HUES64 (cell line): ENCODE results near the gene SOHLH1. TPM values are rescaled to one million over a fixed set of nuclear protein-coding genes. Genes with fewer than 3 reads are reported as not detected.

Source experiments
- H3K27ac ChIP-seq: 2 replicates; pipeline ENCODE4 v1.7.0; 2013; ENCODE audit warnings: low read depth, low read length, inconsistent platforms
- H3K27me3 ChIP-seq: 2 replicates; pipeline ENCODE4 v1.6.1; 2013; ENCODE audit warnings: mild to moderate bottlenecking, low read length; ENCODE audit not compliant: insufficient read depth
- H3K36me3 ChIP-seq: 2 replicates; pipeline ENCODE4 v1.6.1; 2013; ENCODE audit warnings: mild to moderate bottlenecking, low read length; ENCODE audit not compliant: insufficient read depth
- H3K4me1 ChIP-seq: 2 replicates; pipeline ENCODE4 v1.6.1; 2013; ENCODE audit warnings: mild to moderate bottlenecking, low read length, moderate library complexity; ENCODE audit not compliant: insufficient read depth
- H3K4me3 ChIP-seq: 2 replicates; pipeline ENCODE4 v1.5.1; 2013; ENCODE audit warnings: mild to moderate bottlenecking, low read length, moderate library complexity
- H3K9ac ChIP-seq: 2 replicates; pipeline ENCODE4 v1.6.1; 2013; ENCODE audit warnings: mild to moderate bottlenecking, low read depth, low read length
- H3K9me3 ChIP-seq: 2 replicates; pipeline ENCODE4 v1.6.1; 2013; ENCODE audit warnings: low read depth, low read length; ENCODE audit not compliant: insufficient read depth
- WGBS: fragments of 150-250, 120-280 bp; methylation state at CpG from one replicate; pipeline ENCODE4 v1.1.7; 2013; ENCODE audit warnings: missing lambda C conversion rate; 5-methylcytosine and 5-hydroxymethylcytosine counted together
- polyA plus RNA-seq, 2 experiments: library from polyadenylated mRNA; stranded (reverse); fragments of 50-300 nt; gene quantifications; one replicate each; pipeline ENCODE4 v1.2.3, GENCODE V29; 2013

SOHLH1 gene, protein sequence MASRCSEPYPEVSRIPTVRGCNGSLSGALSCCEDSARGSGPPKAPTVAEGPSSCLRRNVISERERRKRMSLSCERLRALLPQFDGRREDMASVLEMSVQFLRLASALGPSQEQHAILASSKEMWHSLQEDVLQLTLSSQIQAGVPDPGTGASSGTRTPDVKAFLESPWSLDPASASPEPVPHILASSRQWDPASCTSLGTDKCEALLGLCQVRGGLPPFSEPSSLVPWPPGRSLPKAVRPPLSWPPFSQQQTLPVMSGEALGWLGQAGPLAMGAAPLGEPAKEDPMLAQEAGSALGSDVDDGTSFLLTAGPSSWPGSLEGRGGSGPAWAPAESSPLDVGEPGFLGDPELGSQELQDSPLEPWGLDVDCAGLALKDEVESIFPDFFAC
- polyA plus RNA-seq (2013, experiment 1 of 2): not detected
- polyA plus RNA-seq (2013, experiment 2 of 2): not detected

DNA sequence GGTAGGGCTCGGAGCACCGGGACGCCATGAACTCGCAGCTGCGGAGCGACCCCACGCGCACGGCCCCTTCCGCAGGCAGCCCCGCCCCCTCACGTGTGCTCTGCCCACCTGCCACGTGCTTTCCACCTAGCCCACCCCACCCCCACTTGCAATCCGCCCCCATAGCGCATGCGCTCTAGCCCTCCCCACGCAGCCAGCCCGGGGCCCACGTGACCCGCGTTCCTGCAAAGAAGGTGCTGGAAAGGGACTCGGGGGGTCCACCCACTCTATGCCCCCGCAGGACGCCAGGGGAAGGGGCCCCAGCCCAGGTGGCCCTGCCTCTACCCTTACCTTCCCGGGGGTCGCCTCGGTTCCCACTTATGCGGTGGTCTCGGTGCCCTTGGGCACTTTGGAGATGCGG is at the start of gene SOHLH1:
Gene SOHLH1 (minus strand): TSS at position 42 of the 400 bp plus-strand sequence. CDS start 14 bp downstream, at position 28.
- H3K36me3 ChIP-seq: no peaks in the 10 kb centered on the region
- 91% methylated on average over 30 of the region's 30 CpGs for WGBS
- no peak within 1 kb of the TSS for H3K27ac ChIP-seq
- H3K9ac ChIP-seq: no peak within 1 kb of the TSS
- no peaks in the 10 kb centered on the region for H3K4me1 ChIP-seq
- peaks cover 26% of the 10 kb centered on the region for H3K27me3 ChIP-seq
- H3K9me3 ChIP-seq: no peaks in the 10 kb centered on the region
- H3K4me3 ChIP-seq: no peak within 1 kb of the TSS

DNA sequence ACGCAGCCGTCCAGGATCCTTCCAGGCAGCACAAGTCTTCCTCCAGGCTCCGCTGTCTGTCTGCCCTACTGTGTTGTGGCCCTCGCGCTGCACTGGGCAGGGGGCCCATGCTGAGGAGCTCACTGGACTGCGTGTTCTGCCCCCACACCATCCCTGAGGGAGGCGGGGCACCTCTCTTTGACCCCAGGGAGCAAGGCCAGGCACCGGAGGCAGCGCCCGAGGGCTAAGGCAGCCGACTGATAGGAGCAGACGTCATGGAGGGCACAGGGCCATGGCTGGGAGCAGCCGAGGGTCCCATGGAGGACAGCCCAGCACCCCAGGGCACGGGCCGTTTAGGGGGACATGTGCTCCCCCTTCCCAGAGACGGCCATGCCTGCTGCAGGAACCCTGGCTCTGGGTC is 49.4 kb upstream of the SOHLH1 start:
- H3K4me3 ChIP-seq: no peak overlapping the region
- no peaks in the 10 kb centered on the region for H3K27me3 ChIP-seq
- no peaks in the 10 kb centered on the region for H3K36me3 ChIP-seq

DNA sequence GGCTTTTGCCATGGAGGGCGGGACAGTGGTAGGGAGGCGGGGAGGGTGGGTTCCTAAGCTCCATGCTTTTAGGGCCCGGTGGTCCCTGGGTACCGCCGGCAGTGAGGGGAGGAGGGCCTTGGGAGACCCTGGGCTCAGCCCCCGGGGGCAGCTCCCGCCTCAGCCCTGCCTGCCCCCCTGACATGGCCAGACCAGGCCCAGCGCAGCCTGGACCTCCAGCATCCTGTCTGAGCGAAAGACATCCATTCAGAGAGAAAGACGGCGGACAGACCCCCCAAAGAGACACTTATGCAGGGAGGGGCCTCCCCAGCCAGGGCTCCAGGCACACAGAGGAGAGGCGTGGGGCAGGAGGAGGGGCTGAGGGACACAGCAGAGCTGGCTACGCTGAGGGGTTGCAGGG is 48.0 kb upstream of the SOHLH1 start:
- Histone ChIP-seq H3K27me3 (no peaks in the 10 kb centered on the region), H3K36me3 (no peaks in the 10 kb centered on the region), H3K9me3 (no peaks in the 10 kb centered on the region), H3K27ac (no peak overlapping the region), H3K4me1 (no peaks in the 10 kb centered on the region), H3K9ac (no peak overlapping the region), H3K4me3 (no peak overlapping the region)
- WGBS: 84% methylated on average over 13 of the region's 13 CpGs

More for the DNA sequence above, 49.4 kb upstream of the SOHLH1 start:
- no peak overlapping the region for H3K9ac ChIP-seq
- H3K9me3 ChIP-seq: no peaks in the 10 kb centered on the region
- H3K4me1 ChIP-seq: no peaks in the 10 kb centered on the region
- no peak overlapping the region for H3K27ac ChIP-seq
- 90% methylated on average over 16 of the region's 16 CpGs for WGBS

DNA sequence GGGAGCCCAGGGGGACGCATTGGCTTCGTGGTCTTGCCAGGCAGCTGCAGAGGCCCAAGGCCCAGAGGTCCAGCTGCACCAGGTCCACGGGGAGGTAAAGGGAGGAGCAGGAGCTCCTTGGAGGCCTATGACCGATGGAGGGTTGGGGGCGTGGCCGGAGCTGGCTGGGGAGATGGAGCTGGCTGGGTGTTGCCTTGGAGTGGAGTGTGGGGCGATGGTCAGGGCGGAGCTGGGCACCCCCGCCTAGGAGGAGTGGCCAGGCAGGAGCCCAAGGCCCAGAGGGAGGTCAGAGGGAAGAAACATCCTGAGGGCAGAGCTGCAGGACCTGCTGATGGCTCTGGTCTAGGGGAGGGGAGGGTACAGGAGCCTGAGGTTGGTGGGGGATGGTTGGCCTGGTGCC is 47.3 kb upstream of the SOHLH1 start:
- WGBS: 81% methylated on average over 9 of the region's 9 CpGs
- no peaks in the 10 kb centered on the region for H3K36me3 ChIP-seq
- no peaks in the 10 kb centered on the region for H3K9me3 ChIP-seq
- H3K4me3 ChIP-seq: no peak overlapping the region
- H3K27me3 ChIP-seq: no peaks in the 10 kb centered on the region
- no peak overlapping the region for H3K27ac ChIP-seq
- H3K4me1 ChIP-seq: no peaks in the 10 kb centered on the region
- H3K9ac ChIP-seq: no peak overlapping the region

DNA sequence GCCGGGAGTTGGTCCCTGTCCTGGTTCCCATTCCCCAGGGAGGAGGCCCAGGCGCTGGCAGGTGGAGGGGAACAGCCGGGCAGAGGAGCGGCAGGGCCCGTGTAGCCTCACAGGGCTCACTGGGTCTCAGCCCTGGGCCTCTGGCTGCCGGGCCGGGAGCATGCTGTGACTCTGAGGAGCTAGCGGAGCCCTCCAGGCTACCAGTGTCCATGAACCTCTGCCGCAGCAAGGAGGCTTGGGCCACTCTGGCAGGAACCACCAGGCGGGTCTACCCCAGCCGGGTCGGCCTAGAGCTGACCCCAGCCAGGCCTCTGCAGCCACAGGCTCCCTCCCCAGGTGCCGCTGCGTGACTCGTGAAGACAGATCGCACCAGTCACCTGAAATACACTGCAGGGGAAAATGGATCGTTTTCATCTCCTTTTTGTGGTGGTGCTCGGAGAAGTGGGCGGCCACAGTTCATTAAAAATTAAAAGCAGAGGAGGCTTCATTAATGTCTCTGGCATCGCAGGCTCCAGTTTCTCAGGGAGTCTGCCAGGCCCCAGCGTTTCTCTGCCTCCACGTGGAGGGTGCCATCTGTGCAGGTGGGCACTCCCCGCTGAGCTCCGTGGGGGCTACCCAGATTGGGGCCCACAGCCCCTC is 46.5 kb upstream of the SOHLH1 start:
- 93% methylated on average over 24 of the region's 24 CpGs for WGBS
- Histone ChIP-seq H3K4me3 (no peak overlapping the region), H3K4me1 (no peaks in the 10 kb centered on the region), H3K9me3 (no peaks in the 10 kb centered on the region), H3K27ac (no peak overlapping the region), H3K9ac (no peak overlapping the region), H3K36me3 (no peaks in the 10 kb centered on the region), H3K27me3 (no peaks in the 10 kb centered on the region)

DNA sequence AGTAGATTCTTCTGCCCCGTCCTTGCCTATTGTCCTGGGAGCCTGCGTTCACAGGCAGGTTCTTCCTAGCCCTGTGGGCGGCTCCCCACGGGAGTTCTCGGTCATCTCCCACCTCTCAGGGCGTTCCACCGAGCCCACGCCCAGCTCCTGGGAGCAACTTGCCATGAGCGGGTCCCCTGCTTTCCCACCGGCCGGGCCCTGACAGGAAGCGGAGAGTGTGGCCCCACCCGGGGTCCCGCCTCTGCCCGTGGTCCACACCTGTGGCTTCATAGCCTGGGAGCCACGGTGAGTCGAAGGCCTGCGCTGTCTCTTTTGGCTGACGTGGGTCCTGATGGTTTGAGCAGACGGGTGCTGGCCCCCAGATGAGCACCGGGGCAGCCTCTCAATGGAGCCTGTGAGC is 45.9 kb upstream of the SOHLH1 start:
- Histone ChIP-seq H3K9me3 (no peaks in the 10 kb centered on the region), H3K4me3 (no peak overlapping the region), H3K4me1 (no peaks in the 10 kb centered on the region), H3K27ac (no peak overlapping the region), H3K27me3 (no peaks in the 10 kb centered on the region), H3K36me3 (no peaks in the 10 kb centered on the region), H3K9ac (no peak overlapping the region)
- WGBS: 91% methylated on average over 21 of the region's 21 CpGs

DNA sequence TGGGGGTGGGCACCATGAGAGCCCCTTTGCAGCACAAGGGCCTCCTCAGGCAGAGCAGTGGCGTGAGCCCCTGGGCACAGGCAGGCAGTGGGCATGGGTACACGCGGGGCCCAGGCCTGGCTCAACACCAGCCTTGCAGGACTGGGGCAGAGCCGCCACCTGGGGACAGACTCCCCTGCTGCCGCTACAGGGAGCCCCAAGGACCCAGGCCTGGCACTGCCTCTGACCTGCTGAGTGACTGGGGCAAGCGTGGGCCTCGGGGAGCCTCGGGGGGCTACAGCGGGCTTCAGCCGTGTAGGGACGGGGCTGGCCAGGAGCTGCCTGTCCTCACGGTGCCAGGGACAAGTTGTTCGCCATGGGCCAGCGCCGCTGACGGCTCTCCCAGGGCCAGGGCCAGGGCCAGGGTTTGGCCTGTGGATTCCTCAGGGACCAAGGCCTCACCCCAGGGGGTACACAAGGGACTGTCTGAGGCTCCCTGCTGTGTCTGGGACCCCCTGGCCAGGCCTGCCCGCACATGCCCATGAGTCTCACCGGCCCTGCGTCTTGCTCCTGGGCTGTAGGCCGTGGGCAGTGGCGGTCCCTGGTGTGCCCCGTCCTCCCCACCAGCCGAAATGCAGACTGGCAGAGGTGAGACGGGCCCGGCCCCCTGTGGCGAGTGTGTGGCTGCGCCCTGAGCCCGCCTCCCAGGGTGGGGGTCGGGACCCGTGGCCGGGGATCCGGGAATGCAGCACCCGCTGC is 45.2 kb upstream of the SOHLH1 start:
- 95% methylated on average over 33 of the region's 33 CpGs for WGBS
- H3K27me3 ChIP-seq: no peaks in the 10 kb centered on the region

DNA sequence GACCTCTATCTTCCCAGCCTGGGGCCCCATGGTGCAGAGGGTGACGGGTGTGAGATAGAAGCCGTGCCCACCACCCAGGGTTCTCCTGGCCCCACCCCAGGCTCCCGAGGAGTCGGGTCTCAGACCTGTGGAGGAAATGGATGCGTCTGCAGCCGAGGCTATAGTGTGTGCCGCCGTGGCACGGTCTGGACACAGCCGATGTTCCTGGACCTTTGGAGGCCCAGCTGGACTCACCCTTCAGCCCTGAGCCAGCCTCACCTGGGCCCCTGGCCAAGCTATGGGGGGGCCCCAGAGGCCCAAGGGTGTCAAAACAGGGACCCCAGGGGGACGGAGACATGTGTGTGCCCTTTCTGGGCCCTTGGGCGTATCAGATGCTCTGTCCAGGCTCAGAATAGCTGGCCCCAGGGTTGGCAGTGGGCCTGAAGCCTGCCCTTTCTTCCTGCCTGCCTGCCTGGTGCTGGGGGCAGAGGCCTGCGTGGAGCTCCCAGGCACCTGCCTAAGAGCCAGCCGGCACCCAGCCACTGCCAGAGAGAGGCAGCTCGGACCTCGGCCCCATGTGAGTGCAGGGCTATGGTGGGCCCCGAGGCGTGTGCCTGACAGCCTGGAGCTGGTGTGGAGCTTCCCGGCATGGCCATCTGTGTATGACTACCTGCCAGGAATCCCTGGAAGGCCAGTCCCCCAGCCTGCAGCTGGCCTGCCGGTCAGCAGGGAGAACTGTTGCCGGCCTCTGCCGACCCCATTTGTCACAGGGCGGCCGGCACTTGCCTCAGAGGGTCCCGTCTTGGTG is 44.5 kb upstream of the SOHLH1 start:
- no peaks in the 10 kb centered on the region for H3K27me3 ChIP-seq
- no peaks in the 10 kb centered on the region for H3K4me1 ChIP-seq
- no peaks in the 10 kb centered on the region for H3K36me3 ChIP-seq
- no peak overlapping the region for H3K27ac ChIP-seq
- no peaks in the 10 kb centered on the region for H3K9me3 ChIP-seq
- WGBS: 91% methylated on average over 25 of the region's 25 CpGs
- H3K9ac ChIP-seq: no peak overlapping the region
- no peak overlapping the region for H3K4me3 ChIP-seq

More for the DNA sequence above, 45.2 kb upstream of the SOHLH1 start:
- Histone ChIP-seq H3K9me3 (no peaks in the 10 kb centered on the region), H3K9ac (no peak overlapping the region), H3K27ac (no peak overlapping the region), H3K36me3 (no peaks in the 10 kb centered on the region), H3K4me3 (no peak overlapping the region), H3K4me1 (no peaks in the 10 kb centered on the region)

DNA sequence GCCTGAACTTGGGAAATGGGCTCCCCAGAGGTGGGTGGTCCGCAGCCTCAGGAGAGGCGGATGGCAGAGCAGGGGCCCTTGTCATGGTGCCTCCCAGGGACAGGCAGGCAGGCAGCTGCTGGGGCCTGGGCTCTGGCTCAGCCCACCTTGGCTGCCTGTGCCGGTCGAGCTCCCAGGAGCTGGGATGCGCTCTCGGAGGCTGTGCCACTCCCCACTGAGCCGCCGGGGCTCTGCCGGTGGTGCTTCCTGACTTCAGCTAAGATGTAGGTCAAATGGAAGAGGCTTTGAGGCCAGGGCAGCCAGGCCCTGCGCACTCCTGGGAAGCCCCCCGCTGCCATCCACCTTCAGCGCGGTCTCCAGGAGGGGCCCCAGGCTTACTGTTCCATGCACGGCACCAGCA is 43.7 kb upstream of the SOHLH1 start:
- Histone ChIP-seq H3K9me3 (no peaks in the 10 kb centered on the region), H3K9ac (no peak overlapping the region), H3K4me1 (no peaks in the 10 kb centered on the region), H3K36me3 (no peaks in the 10 kb centered on the region), H3K27ac (no peak overlapping the region), H3K27me3 (no peaks in the 10 kb centered on the region; the same call in 1 of the 2 replicates), H3K4me3 (no peak overlapping the region)
- WGBS: 88% methylated on average over 14 of the region's 14 CpGs

DNA sequence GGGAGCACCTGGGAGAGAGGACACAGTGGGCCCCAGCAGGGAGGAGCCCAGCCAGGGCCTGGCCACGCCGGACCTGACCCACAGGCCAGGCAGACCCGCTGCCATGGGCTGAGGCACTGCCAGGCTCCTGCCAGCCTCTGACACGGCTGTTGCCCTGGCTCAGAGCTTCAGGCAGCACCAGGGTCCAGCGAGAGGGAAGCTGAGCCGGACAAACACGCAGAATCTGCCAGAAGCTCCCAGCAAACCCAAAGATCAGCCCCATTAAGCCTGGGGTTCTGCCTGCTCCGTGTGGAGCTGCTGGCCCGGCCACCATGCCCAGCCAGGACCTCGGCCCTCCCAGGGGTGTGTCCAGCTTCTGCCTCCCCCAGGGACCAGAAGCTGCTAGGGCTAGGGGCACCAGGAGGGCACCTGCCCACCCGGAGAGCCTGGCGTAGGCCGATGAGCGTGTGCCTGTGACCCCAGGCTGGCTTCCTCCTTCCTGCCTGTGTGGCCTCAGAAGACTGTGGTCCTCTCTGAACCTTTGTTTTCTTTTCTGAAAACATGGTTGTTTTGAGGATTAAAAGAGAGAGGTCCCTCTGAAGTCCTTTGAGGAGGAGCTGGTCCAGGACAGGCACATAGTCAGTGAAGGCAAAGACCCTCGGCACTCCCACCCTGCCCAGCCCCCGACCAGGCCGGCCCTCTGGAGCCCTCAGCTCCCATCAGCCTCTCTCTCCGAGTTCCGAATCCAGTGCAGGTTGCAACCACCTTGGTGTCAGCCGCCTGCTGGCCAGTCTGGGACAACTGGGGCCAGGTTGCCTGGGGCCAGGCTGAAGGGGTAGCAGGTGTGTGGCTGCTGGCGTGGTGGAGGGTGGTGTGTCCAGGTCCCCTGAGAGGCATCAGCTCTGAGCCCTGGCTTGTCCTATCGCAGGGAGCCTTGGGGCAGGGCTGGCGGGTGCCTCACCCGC is 42.3 kb upstream of the SOHLH1 start:
- H3K9ac ChIP-seq: no peak overlapping the region
- H3K4me1 ChIP-seq: no peaks in the 10 kb centered on the region
- no peak overlapping the region for H3K4me3 ChIP-seq
- no peaks in the 10 kb centered on the region for H3K36me3 ChIP-seq
- H3K27me3 ChIP-seq: peaks cover 14% of the 10 kb centered on the region
- no peak overlapping the region for H3K27ac ChIP-seq
- no peaks in the 10 kb centered on the region for H3K9me3 ChIP-seq
- WGBS: 89% methylated on average over 24 of the region's 24 CpGs
